ENCODE data around the gene TP53BP1.

Gene TP53BP1

GRCh38 chr15:43498990-43499389 lies 6.0 kb upstream of the TP53BP1 start:
- ChIA-PET POLR2A (no interaction called here), CTCF (interaction anchor here (1.0 to 1.2 kb wide), 2 partner anchors 9 to 15 kb away, joined by 3 read pairs; no protein-coding TSS in a partner anchor)
- no peak for TF ChIP-seq CTCF (IDR thresholded peaks at IDR 0.05; ENCODE audit: control extremely low read depth, extremely low read depth, low read depth, missing control alignments)
- DNase-seq (ENCODE audit: extremely low spot score): no peak

- CTCF ChIA-PET: interaction anchor here (1.2 to 4.3 kb wide), 3 partner anchors 10 to 21 kb away, joined by 3 to 24 read pairs (median 8); no protein-coding TSS in a partner anchor
- no peak for TF ChIP-seq CTCF (IDR thresholded peaks at IDR 0.05; ENCODE audit: control extremely low read depth, extremely low read depth, low read depth, missing control alignments)
- DNase-seq (ENCODE audit: extremely low spot score): no peak
- POLR2A ChIA-PET: no interaction called here
Observed at GRCh38 chr15:43493703-43494472, 932 bp upstream of the TP53BP1 start.

- CTCF ChIA-PET: interaction anchor here (1.2 to 1.3 kb wide), 2 partner anchors 22 to 116 kb away, joined by 3 to 4 read pairs; no protein-coding TSS in a partner anchor
- no peak for TF ChIP-seq CTCF (IDR thresholded peaks at IDR 0.05; ENCODE audit: control extremely low read depth, extremely low read depth, low read depth, missing control alignments)
- POLR2A ChIA-PET: no interaction called here
- DNase-seq (ENCODE audit: extremely low spot score): no peak
Observed at GRCh38 chr15:43492266-43492665, 690 bp downstream of the TP53BP1 start.

- CTCF ChIA-PET: interaction anchor here (0.8 kb wide), 1 partner anchor 25 kb away, joined by 3 read pairs; no protein-coding TSS in a partner anchor
- DNase-seq (ENCODE audit: extremely low spot score): no peak
- no peak for TF ChIP-seq CTCF (IDR thresholded peaks at IDR 0.05; ENCODE audit: control extremely low read depth, extremely low read depth, low read depth, missing control alignments)
- POLR2A ChIA-PET: interaction anchor here (0.6 kb wide), 1 partner anchor 12 kb away, joined by 3 read pairs; no protein-coding TSS in a partner anchor
Observed at GRCh38 chr15:43489191-43489590, 3.8 kb downstream of the TP53BP1 start.

GRCh38 chr15:43488790-43489189 lies 4.2 kb downstream of the TP53BP1 start:
- TF ChIP-seq CTCF (IDR thresholded peaks at IDR 0.05; ENCODE audit: control extremely low read depth, extremely low read depth, low read depth, missing control alignments): no peak
- DNase-seq (ENCODE audit: extremely low spot score): no peak
- CTCF ChIA-PET: interaction anchor here (0.8 to 1.0 kb wide), 2 partner anchors 25 to 27 kb away, joined by 3 read pairs; no protein-coding TSS in a partner anchor
- POLR2A ChIA-PET: interaction anchor here (0.6 kb wide), 1 partner anchor 13 kb away, joined by 3 read pairs; no protein-coding TSS in a partner anchor

GRCh38 chr15:43487271-43487895 lies 5.6 kb downstream of the TP53BP1 start:
- DNase-seq (ENCODE audit: extremely low spot score): no peak
- ChIA-PET CTCF (no interaction called here), POLR2A (no interaction called here)
- TF ChIP-seq CTCF (IDR thresholded peaks at IDR 0.05; ENCODE audit: control extremely low read depth, extremely low read depth, low read depth, missing control alignments): no peak
